SK-N-SH (cell line): ENCODE results near the gene KCNJ11. TPM values are rescaled to one million over a fixed set of nuclear protein-coding genes. Genes with fewer than 3 reads are reported as not detected.

Experiments used
- CTCF ChIA-PET: fragments of 300-600, 350-600 bp; formaldehyde crosslinking; extraction: SDS; loops from one replicate; lab custom pipeline; 2021; lab: Yijun Ruan, JAX
- POLR2A ChIA-PET: fragments of 350-600 bp; sonication (Branson Sonifier 250); formaldehyde crosslinking; extraction: SDS; loops from one replicate; lab custom pipeline; 2020; ENCODE audit warnings: antibody characterized with exemption, inconsistent platforms; lab: Yijun Ruan, JAX
- DNase-seq: peaks from one replicate; pipeline ENCODE4 v3.0.0; 2012
- H2AFZ ChIP-seq: fragments of 200-600 bp; sonication (generic); 2 replicates; pipeline ENCODE4 v1.8.1; 2016; ENCODE audit warnings: antibody characterized with exemption, mild to moderate bottlenecking, low read depth
- H3F3A ChIP-seq: fragments of 200-600 bp; sonication (generic); replicated peaks from 2 replicates; pipeline ENCODE3; 2016; ENCODE audit warnings: antibody characterized with exemption, mild to moderate bottlenecking; ENCODE audit not compliant: insufficient read depth
- H3K27ac ChIP-seq, 2 experiments: fragments of 200-500 bp in 1 of 2; fragments of 200-600 bp in 1 of 2; sonication (Bioruptor generic) in 1 of 2; sonication (generic), shearing (Covaris generic) in 1 of 2; 2 replicates each; pipeline versions ENCODE4 v1.5.1 to v1.6.1; 2014 to 2016; ENCODE audit warnings: low read depth in 2 of 2, inconsistent platforms in 1 of 2, low read length in 1 of 2, mild to moderate bottlenecking in 1 of 2, mixed read lengths in 1 of 2
- H3K27me3 ChIP-seq: fragments of 200-600 bp; sonication (generic), shearing (Covaris generic); 2 replicates; pipeline ENCODE4 v1.6.1; 2016; ENCODE audit warnings: mixed run types; ENCODE audit not compliant: insufficient read depth
- H3K36me3 ChIP-seq, 2 experiments: fragments of 200-500 bp in 1 of 2; fragments of 200-600 bp in 1 of 2; sonication (Bioruptor generic) in 1 of 2; sonication (generic) in 1 of 2; replicated peaks in 1 of 2; 2 replicates each; pipeline versions ENCODE3 to v1.5.1; 2014 to 2016; ENCODE audit warnings: low read length in 1 of 2, mild to moderate bottlenecking in 1 of 2; ENCODE audit not compliant: insufficient read depth in 2 of 2, control insufficient read depth in 1 of 2
- H3K4me1 ChIP-seq, 2 experiments: fragments of 200-500 bp in 1 of 2; fragments of 200-600 bp in 1 of 2; sonication (Bioruptor generic) in 1 of 2; sonication (generic), shearing (Covaris generic) in 1 of 2; 2 replicates each; pipeline versions ENCODE4 v1.5.1 to v1.6.1; 2014 to 2016; ENCODE audit warnings: low read depth in 1 of 2, low read length in 1 of 2, mixed run types in 1 of 2; ENCODE audit not compliant: insufficient read depth in 2 of 2, control insufficient read depth in 1 of 2
- H3K4me2 ChIP-seq: fragments of 200-600 bp; sonication (generic), shearing (Covaris generic); 2 replicates; pipeline ENCODE4 v1.6.1; 2017; ENCODE audit warnings: mixed run types
- H3K4me3 ChIP-seq, 2 experiments: fragments of 200-500 bp in 1 of 2; fragments of 200-600 bp in 1 of 2; sonication (Bioruptor generic) in 1 of 2; sonication (generic), shearing (Covaris generic) in 1 of 2; 2 replicates each; pipeline versions ENCODE4 v1.5.1 to v1.8.1; 2014 to 2016; ENCODE audit warnings: low read depth in 2 of 2, inconsistent platforms in 1 of 2, low read length in 1 of 2, mild to moderate bottlenecking in 1 of 2, mixed read lengths in 1 of 2, moderate library complexity in 1 of 2
- H3K79me2 ChIP-seq: fragments of 200-600 bp; sonication (generic); 2 replicates; pipeline ENCODE4 v1.8.1; 2017; ENCODE audit warnings: mild to moderate bottlenecking; ENCODE audit not compliant: insufficient read depth
- H3K9ac ChIP-seq: fragments of 200-600 bp; sonication (generic); 2 replicates; pipeline ENCODE4 v1.6.1; 2017; ENCODE audit warnings: mixed run types
- H3K9me2 ChIP-seq: fragments of 200-600 bp; sonication (generic); 2 replicates; pipeline ENCODE4 v1.6.1; 2017; ENCODE audit warnings: mixed run types
- H3K9me3 ChIP-seq: fragments of 200-600 bp; sonication (generic); 2 replicates; pipeline ENCODE4 v1.6.1; 2017; ENCODE audit warnings: mixed run types, mild to moderate bottlenecking, moderate library complexity
- H4K20me1 ChIP-seq: fragments of 200-600 bp; sonication (generic); 2 replicates; pipeline ENCODE4 v1.6.1; 2017; ENCODE audit warnings: mild to moderate bottlenecking, mixed run types; ENCODE audit not compliant: insufficient read depth
- CHD2 ChIP-seq: fragments of 150-350 bp; IDR thresholded peaks from 2 replicates; pipeline ENCODE4 v1.6.1; 2018; ENCODE audit warnings: low read length; ENCODE audit not compliant: partially characterized antibody
- CTCF ChIP-seq: fragments of 200-600 bp; sonication (generic); IDR thresholded peaks from 2 replicates; pipeline ENCODE4 v1.6.1; 2017; ENCODE audit warnings: antibody characterized with exemption, mild to moderate bottlenecking, moderate library complexity
- EP300 ChIP-seq, 2 experiments: IDR thresholded peaks; 2 replicates each; pipeline versions ENCODE4 v1.4.0 to v1.6.1; 2012; ENCODE audit warnings: borderline replicate concordance in 1 of 2, low read depth in 1 of 2, low read length in 1 of 2
- FOSL2 ChIP-seq: IDR thresholded peaks from 2 replicates; pipeline ENCODE4 v1.4.0; 2012; ENCODE audit warnings: low read depth, mild to moderate bottlenecking, moderate library complexity, borderline replicate concordance
- FOXM1 ChIP-seq: IDR thresholded peaks from 2 replicates; pipeline ENCODE4 v1.4.0; 2012; ENCODE audit warnings: low read depth, mild to moderate bottlenecking
- GABPA ChIP-seq: IDR thresholded peaks from 2 replicates; pipeline ENCODE4 v1.4.0; 2012; ENCODE audit warnings: low read depth, mild to moderate bottlenecking
- IRF3 ChIP-seq: fragments of 150-350 bp; IDR thresholded peaks from 2 replicates; pipeline ENCODE4 v1.6.1; 2016; ENCODE audit warnings: mild to moderate bottlenecking, low read depth, low read length
- MXI1 ChIP-seq: IDR thresholded peaks from 2 replicates; pipeline ENCODE4 v1.6.1; 2012; ENCODE audit warnings: mild to moderate bottlenecking, low read depth, low read length, improper control_type of control experiment
- NFIC ChIP-seq: IDR thresholded peaks from 2 replicates; pipeline ENCODE4 v1.4.0; 2012; ENCODE audit warnings: borderline replicate concordance
- NRF1 ChIP-seq: IDR thresholded peaks from 2 replicates; pipeline ENCODE4 v1.6.1; 2012; ENCODE audit warnings: low read depth, mild to moderate bottlenecking, low read length
- PBX3 ChIP-seq: IDR thresholded peaks from 2 replicates; pipeline ENCODE4; 2012
- POLR2AphosphoS5 ChIP-seq: IDR thresholded peaks from 2 replicates; pipeline ENCODE4 v1.6.1; 2012; ENCODE audit warnings: low read depth, low read length
- RAD21 ChIP-seq: IDR thresholded peaks from 2 replicates; pipeline ENCODE4 v1.6.1; 2012; ENCODE audit warnings: mild to moderate bottlenecking, low read length
- RCOR1 ChIP-seq: fragments of 150-350 bp; IDR thresholded peaks from 2 replicates; pipeline ENCODE4 v1.6.1; 2017; ENCODE audit warnings: antibody characterized with exemption, low read length
- RFX5 ChIP-seq: IDR thresholded peaks from 2 replicates; pipeline ENCODE4 v1.6.1; 2012; ENCODE audit warnings: mild to moderate bottlenecking, improper control_type of control experiment, low read length
- TCF12 ChIP-seq: IDR thresholded peaks from 2 replicates; pipeline ENCODE4 v1.4.0; 2012
- TEAD4 ChIP-seq: IDR thresholded peaks from 2 replicates; pipeline ENCODE4 v1.4.0; 2012; ENCODE audit warnings: mild to moderate bottlenecking, borderline replicate concordance; ENCODE audit not compliant: insufficient read depth
- YY1 ChIP-seq: IDR thresholded peaks from 2 replicates; pipeline ENCODE4 v1.4.0; 2012; ENCODE audit warnings: low read depth, mild to moderate bottlenecking
- WGBS: methylation state at CpG from one replicate; pipeline ENCODE4 v1.1.6; 2017; ENCODE audit warnings: low lambda C conversion rate; 5-methylcytosine and 5-hydroxymethylcytosine counted together
- polyA plus RNA-seq, 3 experiments: library from polyadenylated mRNA; depleted of rRNA; stranded (reverse); fragments of >200 nt; gene quantifications; 2 replicates each; pipeline ENCODE4 v1.2.3, GENCODE V29; 2012
- TF ChIP-seq, protein P1 (sequence below): fragments of 150-350 bp; IDR thresholded peaks from 2 replicates; pipeline ENCODE4 v1.6.1; 2017; ENCODE audit warnings: antibody characterized with exemption, low read length, low read depth, borderline replicate concordance
- TF ChIP-seq, protein P2 (sequence below): IDR thresholded peaks from 2 replicates; pipeline ENCODE4 v1.4.0; 2012; ENCODE audit warnings: low read depth, borderline replicate concordance

The KCNJ11 gene
- polyA plus RNA-seq, 1 of the 3 experiments (the other 2 are of a cell fraction), result 0.23 TPM

GRCh38 chr11:17383461-17383860 is 5.0 kb downstream of the KCNJ11 start:
- no peaks in the 10 kb centered on the region for H3F3A ChIP-seq
- no peaks in the 10 kb centered on the region for H3K27me3 ChIP-seq
- H3K4me2 ChIP-seq, result no peak overlapping the region
- no peak overlapping the region for H3K4me3 ChIP-seq
- no peak overlapping the region for H3K9ac ChIP-seq
- no peaks in the 10 kb centered on the region for H3K9me3 ChIP-seq
- ChIA-PET POLR2A (interaction anchor here (1.1 kb wide), 1 partner anchor 121 kb away, joined by 3 read pairs; no protein-coding TSS in a partner anchor), CTCF (interaction anchor here (0.8 to 18.5 kb wide), 46 partner anchors 9 to 595 kb away, joined by 3 to 1101 read pairs (median 6); partner anchors contain the start of genes ABCC8 and NUCB2)
- peaks cover 0 to 4% of the 10 kb centered on the region in 2 experiments; a peak in 1 of 4 replicates for H3K4me1 ChIP-seq
- H2AFZ ChIP-seq, result no peak overlapping the region
- H3K9me2 ChIP-seq, result no peaks in the 10 kb centered on the region
- H3K79me2 ChIP-seq, result no peaks in the 10 kb centered on the region
- no peak overlapping the region for H3K27ac ChIP-seq
- no peaks in the 10 kb centered on the region for H3K36me3 ChIP-seq
- no peak for TF ChIP-seq CTCF
- no peak for TF ChIP-seq EP300 (IDR thresholded peaks at IDR 0.05; ENCODE audit: borderline replicate concordance in 1 of 2, low read depth in 1 of 2, low read length in 1 of 2)
- no peak for TF ChIP-seq IRF3
- no peak for TF ChIP-seq FOXM1
- no peak for TF ChIP-seq RCOR1
- TF ChIP-seq CHD2, result no peak
- WGBS, result 83% methylated on average over 1 of the region's 1 CpG
- DNase-seq, result no peak
- H4K20me1 ChIP-seq, result no peaks in the 10 kb centered on the region

DNA sequence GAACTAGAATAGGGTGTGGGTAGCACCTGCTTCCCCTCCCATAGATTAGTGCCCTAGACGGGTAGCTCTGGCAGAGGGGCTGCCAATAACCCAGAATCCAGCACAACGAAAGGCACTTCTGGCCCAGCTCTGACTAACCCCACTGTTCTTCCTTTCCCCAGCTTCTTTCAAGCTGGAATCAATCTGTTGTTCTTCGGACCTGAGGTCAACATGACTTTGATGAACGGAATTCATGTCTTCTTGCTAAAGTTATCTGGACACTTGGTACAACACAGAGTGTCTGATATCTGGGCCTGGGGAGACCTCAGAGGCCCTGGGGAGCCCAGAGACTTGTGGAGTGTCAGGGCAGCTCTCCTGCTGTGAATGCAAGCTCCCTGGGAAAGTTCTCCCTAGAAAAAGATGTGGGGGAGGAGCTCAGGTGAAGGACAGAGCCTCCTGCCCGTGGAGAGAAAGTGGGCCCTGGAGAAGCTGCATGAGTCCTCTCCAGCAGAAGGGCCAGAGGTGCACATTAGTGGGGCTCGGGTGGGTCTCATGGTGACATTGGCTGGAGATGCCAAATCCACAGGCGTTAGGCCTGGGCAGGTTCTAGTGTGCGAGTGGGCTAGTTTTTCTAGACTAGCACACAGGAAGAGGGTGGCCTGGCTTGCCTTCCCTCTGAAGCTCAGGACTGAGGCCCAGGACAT is 6.3 kb downstream of the KCNJ11 start:
- ChIA-PET CTCF (interaction anchor here (1.1 to 18.5 kb wide), 9 partner anchors 16 to 591 kb away, joined by 3 to 1101 read pairs (median 7); no protein-coding TSS in a partner anchor), POLR2A (no interaction called here)
- Histone ChIP-seq H3K9ac (no peak overlapping the region), H3F3A (no peaks in the 10 kb centered on the region), H3K4me2 (no peak overlapping the region), H2AFZ (no peak overlapping the region), H3K4me3 (no peak overlapping the region), H3K9me3 (no peaks in the 10 kb centered on the region), H3K4me1 (peaks cover 0 to 4% of the 10 kb centered on the region in 2 experiments; a peak in 1 of 4 replicates), H3K27ac (no peak overlapping the region), H3K36me3 (no peaks in the 10 kb centered on the region), H4K20me1 (no peaks in the 10 kb centered on the region), H3K27me3 (no peaks in the 10 kb centered on the region), H3K79me2 (no peaks in the 10 kb centered on the region), H3K9me2 (no peaks in the 10 kb centered on the region)
- 76% methylated on average over 8 of the region's 8 CpGs for WGBS
- DNase-seq, result no peak
- no peak for TF ChIP-seq PBX3
- TF ChIP-seq NFIC, result no peak
- no peak for TF ChIP-seq GABPA
- TF ChIP-seq, protein P1, sequence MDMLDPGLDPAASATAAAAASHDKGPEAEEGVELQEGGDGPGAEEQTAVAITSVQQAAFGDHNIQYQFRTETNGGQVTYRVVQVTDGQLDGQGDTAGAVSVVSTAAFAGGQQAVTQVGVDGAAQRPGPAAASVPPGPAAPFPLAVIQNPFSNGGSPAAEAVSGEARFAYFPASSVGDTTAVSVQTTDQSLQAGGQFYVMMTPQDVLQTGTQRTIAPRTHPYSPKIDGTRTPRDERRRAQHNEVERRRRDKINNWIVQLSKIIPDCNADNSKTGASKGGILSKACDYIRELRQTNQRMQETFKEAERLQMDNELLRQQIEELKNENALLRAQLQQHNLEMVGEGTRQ, result no peak
- no peak for TF ChIP-seq TEAD4
- TF ChIP-seq, protein P2, sequence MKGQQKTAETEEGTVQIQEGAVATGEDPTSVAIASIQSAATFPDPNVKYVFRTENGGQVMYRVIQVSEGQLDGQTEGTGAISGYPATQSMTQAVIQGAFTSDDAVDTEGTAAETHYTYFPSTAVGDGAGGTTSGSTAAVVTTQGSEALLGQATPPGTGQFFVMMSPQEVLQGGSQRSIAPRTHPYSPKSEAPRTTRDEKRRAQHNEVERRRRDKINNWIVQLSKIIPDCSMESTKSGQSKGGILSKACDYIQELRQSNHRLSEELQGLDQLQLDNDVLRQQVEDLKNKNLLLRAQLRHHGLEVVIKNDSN, result no peak
- TF ChIP-seq FOSL2, result no peak
- no peak for TF ChIP-seq RCOR1
- no peak for TF ChIP-seq NRF1
- TF ChIP-seq RFX5, result no peak
- TF ChIP-seq YY1, result no peak
- no peak for TF ChIP-seq TCF12
- TF ChIP-seq MXI1, result no peak
- no peak for TF ChIP-seq POLR2AphosphoS5
- no peak for TF ChIP-seq RAD21
